ENCODE data around the gene ANTXR1.

GRCh38 chr2:69248232-69248631 lies 235.3 kb downstream of the ANTXR1 start:
- TF ChIP-seq, protein P1, sequence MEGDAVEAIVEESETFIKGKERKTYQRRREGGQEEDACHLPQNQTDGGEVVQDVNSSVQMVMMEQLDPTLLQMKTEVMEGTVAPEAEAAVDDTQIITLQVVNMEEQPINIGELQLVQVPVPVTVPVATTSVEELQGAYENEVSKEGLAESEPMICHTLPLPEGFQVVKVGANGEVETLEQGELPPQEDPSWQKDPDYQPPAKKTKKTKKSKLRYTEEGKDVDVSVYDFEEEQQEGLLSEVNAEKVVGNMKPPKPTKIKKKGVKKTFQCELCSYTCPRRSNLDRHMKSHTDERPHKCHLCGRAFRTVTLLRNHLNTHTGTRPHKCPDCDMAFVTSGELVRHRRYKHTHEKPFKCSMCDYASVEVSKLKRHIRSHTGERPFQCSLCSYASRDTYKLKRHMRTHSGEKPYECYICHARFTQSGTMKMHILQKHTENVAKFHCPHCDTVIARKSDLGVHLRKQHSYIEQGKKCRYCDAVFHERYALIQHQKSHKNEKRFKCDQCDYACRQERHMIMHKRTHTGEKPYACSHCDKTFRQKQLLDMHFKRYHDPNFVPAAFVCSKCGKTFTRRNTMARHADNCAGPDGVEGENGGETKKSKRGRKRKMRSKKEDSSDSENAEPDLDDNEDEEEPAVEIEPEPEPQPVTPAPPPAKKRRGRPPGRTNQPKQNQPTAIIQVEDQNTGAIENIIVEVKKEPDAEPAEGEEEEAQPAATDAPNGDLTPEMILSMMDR (IDR thresholded peaks at IDR 0.05), result no peak
- TF ChIP-seq POLR2A (IDR thresholded peaks at IDR 0.05), result no peak
